WTC11 (cell line): ENCODE results near the gene ABCB8. TPM values are rescaled to one million over a fixed set of nuclear protein-coding genes. Genes with fewer than 3 reads are reported as not detected.

Source experiments
- ATAC-seq: fragments of 200-7000 bp; cut with Tn5 transposase; 2 replicates; pipeline ENCODE4 v1.10.0; 2021; ENCODE audit warnings: mild to moderate bottlenecking, moderate library complexity
- CTCF ChIA-PET: fragments of 300-600 bp; sonication (Branson Sonifier 250); formaldehyde crosslinking; loops from one replicate; lab custom pipeline; 2021; ENCODE audit warnings: antibody characterized with exemption; lab: Charles Lee
- POLR2A ChIA-PET: fragments of 350-600 bp; sonication (Branson Sonifier 250); formaldehyde crosslinking; loops from one replicate; lab custom pipeline; 2021; ENCODE audit warnings: antibody characterized with exemption; lab: Charles Lee
- DNase-seq: peaks from one replicate; pipeline ENCODE4 v3.0.0; 2021; ENCODE audit warnings: low spot score
- H3K27ac Mint-ChIP-seq: 2 replicates; pipeline ENCODE4 v1.8.0; 2021; ENCODE audit warnings: mixed read lengths
- H3K27me3 Mint-ChIP-seq: 2 replicates; pipeline ENCODE4 v1.8.0; 2021; ENCODE audit warnings: low read depth, mild to moderate bottlenecking, moderate library complexity, mixed read lengths
- H3K36me3 Mint-ChIP-seq: 2 replicates; pipeline ENCODE4 v1.8.0; 2021; ENCODE audit warnings: mixed read lengths
- H3K4me1 Mint-ChIP-seq: 2 replicates; pipeline ENCODE4 v1.8.0; 2022; ENCODE audit warnings: mixed read lengths
- H3K4me3 Mint-ChIP-seq: 2 replicates; pipeline ENCODE4 v1.8.0; 2021; ENCODE audit warnings: mild to moderate bottlenecking, moderate library complexity, mixed read lengths
- H3K9me3 Mint-ChIP-seq: 2 replicates; pipeline ENCODE4 v1.8.0; 2021; ENCODE audit warnings: mixed read lengths
- ATF1 ChIP-seq: sonication (generic); formaldehyde crosslinking; IDR thresholded peaks from 2 replicates; pipeline ENCODE4 v1.8.1; 2023; ENCODE audit warnings: mild to moderate bottlenecking, moderate library complexity, missing genetic modification reagents
- ELF4 ChIP-seq: sonication (generic); formaldehyde crosslinking; IDR thresholded peaks from 2 replicates; pipeline ENCODE4 v1.8.1; 2022; ENCODE audit warnings: low read depth, mild to moderate bottlenecking, moderate library complexity, missing genetic modification reagents
- ESRRA ChIP-seq: sonication (generic); formaldehyde crosslinking; IDR thresholded peaks from 2 replicates; pipeline ENCODE4 v1.8.1; 2022; ENCODE audit warnings: mild to moderate bottlenecking, missing genetic modification reagents, borderline replicate concordance
- ETV6 ChIP-seq: sonication (generic); formaldehyde crosslinking; IDR thresholded peaks from 2 replicates; pipeline ENCODE4 v1.8.1; 2022; ENCODE audit warnings: mild to moderate bottlenecking, missing genetic modification reagents
- FOXK1 ChIP-seq: sonication (generic); formaldehyde crosslinking; IDR thresholded peaks from 2 replicates; pipeline ENCODE4 v1.8.0; 2022; ENCODE audit warnings: mild to moderate bottlenecking, moderate library complexity, missing genetic modification reagents
- FOXP1 ChIP-seq: sonication (generic); formaldehyde crosslinking; IDR thresholded peaks from 2 replicates; pipeline ENCODE4 v1.8.0; 2022; ENCODE audit warnings: missing genetic modification reagents, mild to moderate bottlenecking, moderate library complexity, borderline replicate concordance
- GABPB1 ChIP-seq: sonication (generic); formaldehyde crosslinking; IDR thresholded peaks from 2 replicates; pipeline ENCODE4 v1.8.1; 2023; ENCODE audit warnings: mild to moderate bottlenecking, missing genetic modification reagents
- HMGA2 ChIP-seq: fragments of 250-450 bp; sonication (Bioruptor Pico); IDR thresholded peaks from 2 replicates; pipeline ENCODE4 v1.4.0; 2021; ENCODE audit warnings: mild to moderate bottlenecking, moderate library complexity
- JAZF1 ChIP-seq: fragments of 250-450 bp; sonication (Bioruptor Pico); IDR thresholded peaks from 2 replicates; pipeline ENCODE4 v1.9.0; 2021; ENCODE audit warnings: moderate library complexity, mild to moderate bottlenecking, inconsistent platforms
- MYBL2 ChIP-seq: sonication (generic); formaldehyde crosslinking; IDR thresholded peaks from 2 replicates; pipeline ENCODE4 v1.8.1; 2023; ENCODE audit warnings: mild to moderate bottlenecking, moderate library complexity, missing genetic modification reagents
- NFE2L1 ChIP-seq: sonication (generic); formaldehyde crosslinking; IDR thresholded peaks from 2 replicates; pipeline ENCODE4 v1.8.1; 2023; ENCODE audit warnings: missing genetic modification reagents
- SMAD3 ChIP-seq: sonication (generic); formaldehyde crosslinking; IDR thresholded peaks from 2 replicates; pipeline ENCODE4 v1.8.0; 2022; ENCODE audit warnings: missing genetic modification reagents, mild to moderate bottlenecking, borderline replicate concordance
- SMAD4 ChIP-seq: sonication (generic); formaldehyde crosslinking; IDR thresholded peaks from 2 replicates; pipeline ENCODE4 v1.8.0; 2022; ENCODE audit warnings: mild to moderate bottlenecking, missing genetic modification reagents
- SOX15 ChIP-seq: fragments of 250-450 bp; sonication (Bioruptor Pico); IDR thresholded peaks from 2 replicates; pipeline ENCODE4 v1.9.0; 2021; ENCODE audit warnings: mild to moderate bottlenecking
- SP1 ChIP-seq: sonication (generic); formaldehyde crosslinking; conservative IDR thresholded peaks from 2 replicates; pipeline ENCODE4 v1.8.1; 2022; ENCODE audit warnings: missing genetic modification reagents
- ZNF121 ChIP-seq: sonication (generic); formaldehyde crosslinking; IDR thresholded peaks from 2 replicates; pipeline ENCODE4 v1.8.0; 2023; ENCODE audit warnings: missing genetic modification reagents
- ZNF512 ChIP-seq: sonication (generic); formaldehyde crosslinking; IDR thresholded peaks from 2 replicates; pipeline ENCODE4 v1.8.1; 2022; ENCODE audit warnings: missing genetic modification reagents, borderline replicate concordance
- ZNF532 ChIP-seq: fragments of 250-450 bp; sonication (Bioruptor Pico); IDR thresholded peaks from 2 replicates; pipeline ENCODE4 v1.9.0; 2021; ENCODE audit warnings: mild to moderate bottlenecking, borderline replicate concordance
- total RNA-seq: library from RNA; stranded (reverse); gene quantifications from 3 replicates; pipeline ENCODE4 v1.2.3, GENCODE V29; 2021
- TF ChIP-seq, protein P1 (sequence below): sonication (generic); formaldehyde crosslinking; IDR thresholded peaks from 2 replicates; pipeline ENCODE4 v1.8.1; 2023; ENCODE audit warnings: mild to moderate bottlenecking, missing genetic modification reagents, moderate library complexity
- TF ChIP-seq, protein P2 (sequence below): fragments of 250-450 bp; sonication (Bioruptor Pico); conservative IDR thresholded peaks from 2 replicates; pipeline ENCODE4 v1.9.0; 2021; ENCODE audit warnings: mild to moderate bottlenecking
- TF ChIP-seq, protein P3 (sequence below): sonication (generic); formaldehyde crosslinking; conservative IDR thresholded peaks from 2 replicates; pipeline ENCODE4 v1.8.1; 2022; ENCODE audit warnings: mild to moderate bottlenecking, missing genetic modification reagents

ABCB8 gene
- total RNA-seq, 1 experiment from 2014 or later = 35.9 TPM

DNA sequence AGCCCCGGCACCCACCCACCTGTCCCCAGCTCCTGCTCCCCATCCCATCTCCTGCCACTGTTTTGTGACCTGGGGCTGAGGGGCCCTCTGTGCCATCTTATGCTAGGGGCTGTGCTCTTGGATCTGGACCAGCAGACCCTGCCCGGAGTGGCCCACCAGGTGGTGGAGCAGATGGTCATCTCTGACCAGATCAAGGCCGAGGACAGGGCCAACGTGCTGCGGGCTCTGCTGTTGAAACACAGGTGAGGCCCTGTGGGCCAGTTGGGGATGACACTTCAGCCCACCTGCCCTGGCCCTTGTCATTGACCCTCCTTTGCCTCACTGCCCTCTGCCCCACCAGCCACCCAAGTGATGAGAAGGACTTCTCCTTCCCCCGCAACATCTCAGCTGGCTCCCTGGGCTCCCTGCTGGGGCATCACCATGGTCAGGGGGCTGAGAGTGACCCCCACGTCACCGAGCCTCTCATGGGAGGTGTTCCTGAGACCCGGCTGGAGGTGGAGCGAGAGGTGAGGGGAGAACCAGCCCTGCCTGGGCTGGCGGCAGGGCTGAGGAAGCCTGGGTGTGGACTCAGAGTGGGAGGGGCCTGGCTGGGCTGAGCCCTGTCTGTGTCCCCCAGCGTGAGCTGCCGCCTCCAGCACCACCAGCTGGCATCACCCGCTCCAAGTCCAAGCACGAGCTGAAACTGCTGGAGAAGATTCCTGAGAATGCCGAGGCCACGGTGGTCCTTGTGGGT, 41.8 kb downstream of the ABCB8 start (continued):
- TF ChIP-seq, protein P1, sequence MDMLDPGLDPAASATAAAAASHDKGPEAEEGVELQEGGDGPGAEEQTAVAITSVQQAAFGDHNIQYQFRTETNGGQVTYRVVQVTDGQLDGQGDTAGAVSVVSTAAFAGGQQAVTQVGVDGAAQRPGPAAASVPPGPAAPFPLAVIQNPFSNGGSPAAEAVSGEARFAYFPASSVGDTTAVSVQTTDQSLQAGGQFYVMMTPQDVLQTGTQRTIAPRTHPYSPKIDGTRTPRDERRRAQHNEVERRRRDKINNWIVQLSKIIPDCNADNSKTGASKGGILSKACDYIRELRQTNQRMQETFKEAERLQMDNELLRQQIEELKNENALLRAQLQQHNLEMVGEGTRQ = no peak

GRCh38 chr7:151070574-151070960, 42.3 kb downstream of the ABCB8 start:
- Mint-ChIP-seq H3K27me3 (no peaks in the 10 kb centered on the region), H3K36me3 (peaks cover 47% of the 10 kb centered on the region), H3K4me1 (peaks cover 13% of the 10 kb centered on the region), H3K27ac (no peak overlapping the region), H3K4me3 (no peak overlapping the region), H3K9me3 (no peaks in the 10 kb centered on the region)
- CTCF ChIA-PET = no interaction called here
- ATAC-seq = no peak
- POLR2A ChIA-PET = no interaction called here
- TF ChIP-seq FOXK1 (CRISPR knock-in tag) (no peak), ESRRA (no peak), ZNF532 (CRISPR knock-in tag) (no peak), ATF1 (CRISPR knock-in tag) (no peak), ELF4 (no peak), ZNF121 (CRISPR knock-in tag) (no peak), FOXP1 (CRISPR knock-in tag) (no peak), HMGA2 (no peak), GABPB1 (CRISPR knock-in tag) (no peak), SP1 (CRISPR knock-in tag) (no peak), MYBL2 (no peak), SMAD4 (CRISPR knock-in tag) (no peak), ZNF512 (CRISPR knock-in tag) (no peak)
- TF ChIP-seq, all 79 proteins: peak for 0
- no peak for DNase-seq

DNA sequence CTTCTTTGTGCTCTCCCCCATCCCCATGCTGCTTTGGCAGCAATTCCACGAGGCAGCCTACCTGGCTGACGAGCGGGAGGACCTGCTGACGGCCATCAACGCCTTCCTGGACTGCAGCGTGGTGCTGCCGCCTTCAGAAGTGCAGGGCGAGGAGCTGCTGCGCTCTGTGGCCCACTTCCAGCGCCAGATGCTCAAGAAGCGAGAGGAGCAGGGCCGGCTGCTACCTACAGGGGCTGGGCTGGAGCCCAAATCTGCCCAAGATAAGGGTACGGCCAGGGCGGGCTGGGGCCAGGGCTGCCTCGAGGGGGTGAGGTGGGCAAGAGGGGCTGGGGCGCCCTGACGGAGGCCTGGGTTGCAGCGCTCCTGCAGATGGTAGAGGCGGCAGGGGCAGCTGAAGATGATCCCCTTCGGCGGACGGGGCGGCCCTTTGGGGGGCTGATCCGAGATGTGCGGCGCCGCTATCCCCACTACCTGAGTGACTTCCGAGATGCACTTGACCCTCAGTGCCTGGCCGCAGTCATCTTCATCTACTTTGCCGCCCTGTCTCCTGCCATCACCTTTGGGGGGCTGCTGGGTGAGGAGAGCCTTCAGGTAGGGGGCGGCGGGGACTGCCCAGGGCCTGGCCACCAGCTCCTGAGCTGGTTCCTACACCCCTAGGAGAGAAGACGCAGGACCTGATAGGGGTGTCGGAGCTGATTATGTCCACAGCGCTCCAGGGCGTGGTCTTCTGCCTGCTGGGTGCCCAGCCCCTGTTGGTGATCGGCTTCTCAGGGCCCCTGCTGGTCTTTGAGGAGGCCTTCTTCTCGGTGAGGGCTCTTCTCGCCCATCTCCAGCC, 43.0 kb downstream of the ABCB8 start:
- H3K27me3 Mint-ChIP-seq = no peaks in the 10 kb centered on the region
- ChIA-PET CTCF (interaction anchor here (1.1 kb wide), 1 partner anchor 45 kb away, joined by 3 read pairs; no protein-coding TSS in a partner anchor), POLR2A (no interaction called here)
- no peak overlapping the region for H3K27ac Mint-ChIP-seq
- no peak for DNase-seq
- peaks cover 50% of the 10 kb centered on the region for H3K36me3 Mint-ChIP-seq
- H3K4me3 Mint-ChIP-seq = no peak overlapping the region
- no peak for ATAC-seq
- peaks cover 19% of the 10 kb centered on the region for H3K4me1 Mint-ChIP-seq
- no peaks in the 10 kb centered on the region for H3K9me3 Mint-ChIP-seq
- TF ChIP-seq, protein P2, sequence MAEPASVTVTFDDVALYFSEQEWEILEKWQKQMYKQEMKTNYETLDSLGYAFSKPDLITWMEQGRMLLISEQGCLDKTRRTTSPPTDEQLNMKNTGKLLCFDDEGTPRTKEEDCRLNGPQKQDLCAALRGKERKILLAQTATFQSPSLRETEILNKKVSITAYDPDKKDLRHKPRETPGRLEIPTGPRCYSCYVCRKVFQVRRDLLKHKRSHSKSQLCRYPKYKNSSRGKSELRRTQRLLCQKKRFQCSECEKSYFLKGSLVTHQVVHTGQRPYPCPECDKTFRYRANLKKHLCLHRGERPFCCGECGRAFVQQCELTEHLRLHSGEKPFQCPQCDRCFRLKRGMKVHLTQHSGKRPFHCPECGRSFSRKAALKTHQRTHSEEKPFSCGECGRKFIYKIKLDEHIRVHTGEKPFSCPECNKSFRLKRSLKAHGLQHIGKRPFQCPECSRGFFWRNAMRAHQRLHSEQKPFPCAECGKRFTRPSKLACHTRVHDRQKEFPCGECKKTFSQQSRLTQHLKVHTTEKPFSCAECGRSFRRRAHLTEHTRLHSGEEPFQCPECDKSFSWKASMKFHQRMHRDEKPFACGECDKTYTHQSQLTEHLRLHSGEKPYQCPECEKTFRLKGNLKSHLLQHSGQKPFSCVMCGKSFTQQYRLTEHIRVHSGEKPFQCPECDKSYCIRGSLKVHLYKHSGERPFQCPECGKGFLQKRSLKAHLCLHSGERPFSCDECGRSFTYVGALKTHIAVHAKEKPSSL = no peak
- TF ChIP-seq, protein P3, sequence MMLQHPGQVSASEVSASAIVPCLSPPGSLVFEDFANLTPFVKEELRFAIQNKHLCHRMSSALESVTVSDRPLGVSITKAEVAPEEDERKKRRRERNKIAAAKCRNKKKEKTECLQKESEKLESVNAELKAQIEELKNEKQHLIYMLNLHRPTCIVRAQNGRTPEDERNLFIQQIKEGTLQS (CRISPR knock-in tag) = no peak
- TF ChIP-seq JAZF1 (no peak), ETV6 (no peak), NFE2L1 (CRISPR knock-in tag) (no peak), MYBL2 (no peak), SMAD3 (CRISPR knock-in tag) (no peak), SOX15 (CRISPR knock-in tag) (no peak)
